NB4 (cell line): Measurements from ENCODE around the gene COX6B2.

Experiments used
- CTCF ChIP-seq: IDR thresholded peaks from one replicate; pipeline ENCODE4 v1.5.1; 2012; ENCODE audit warnings: low read depth, low read length
- POLR2A ChIP-seq: IDR thresholded peaks from 2 replicates; pipeline ENCODE4 v1.6.1; 2011; ENCODE audit warnings: mild to moderate bottlenecking; ENCODE audit not compliant: insufficient read length; ENCODE audit errors: extremely low read depth

DNA sequence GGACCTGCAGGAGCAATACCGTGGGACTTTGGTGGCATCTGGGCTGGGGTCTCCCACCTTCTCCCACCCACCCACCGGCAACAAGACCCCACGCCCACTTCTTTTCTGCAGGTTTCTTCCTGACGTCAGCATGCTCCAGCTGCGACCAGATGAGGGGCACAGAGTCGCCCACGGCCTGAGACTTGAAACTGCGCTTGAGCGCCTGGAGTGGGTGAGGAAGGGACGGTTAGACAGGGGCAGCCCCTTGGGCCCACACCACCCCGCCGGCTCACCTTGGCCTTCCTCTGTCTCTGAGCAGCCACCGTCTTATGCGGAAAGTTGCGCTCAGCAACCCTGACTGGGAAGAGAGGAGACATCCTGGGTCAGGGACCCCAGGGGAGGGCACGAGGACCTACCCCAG lies 6.4 kb upstream of the COX6B2 start:
- TF ChIP-seq CTCF (no peak), POLR2A (no peak)
